HAP-1 (cell line): ENCODE results near the gene NACA.
A peak's percentile ranks its signal among the peaks of the same experiment; 100 is the strongest.
"Not testable (repeated sequence)": the region's sequence is repeated elsewhere in the genome, so short reads cannot be mapped to it uniquely, and the experiment has no call there.

Experiments
- DNase-seq, 2 experiments: peaks; one replicate each; pipeline ENCODE4 v3.0.0-alpha.2; 2016 to 2020; ENCODE audit warnings: low spot score in 2 of 2
- H3K27me3 ChIP-seq: fragments of 250-450 bp; sonication (Bioruptor Pico); 2 replicates; pipeline ENCODE4 v1.5.1; 2020; ENCODE audit warnings: low read depth, mild to moderate bottlenecking, moderate library complexity
- H3K36me3 ChIP-seq: fragments of 250-450 bp; sonication (Bioruptor Pico); replicated peaks from 2 replicates; pipeline ENCODE4 v1.5.1; 2020; ENCODE audit warnings: mild to moderate bottlenecking
- H3K4me1 ChIP-seq: fragments of 250-450 bp; sonication (Bioruptor Pico); 2 replicates; pipeline ENCODE4 v1.5.1; 2020; ENCODE audit warnings: mild to moderate bottlenecking
- H3K4me3 ChIP-seq: fragments of 250-450 bp; sonication (Bioruptor Pico); 2 replicates; pipeline ENCODE4 v1.5.1; 2020; ENCODE audit warnings: mild to moderate bottlenecking, moderate library complexity
- H3K9me3 ChIP-seq: fragments of 250-450 bp; sonication (Bioruptor Pico); 2 replicates; pipeline ENCODE4 v1.5.1; 2020; ENCODE audit warnings: mild to moderate bottlenecking, moderate library complexity
- in situ Hi-C: fragments of 300-500 bp; cut with MboI; formaldehyde crosslinking; loops from 3 replicates; pipeline ENCODE4 v1.14.3; 2020; ENCODE audit warnings: low sequenced_read_pairs, inconsistent platforms, mixed read lengths

The NACA gene

GRCh38 chr12:56724972-56725722 lies at the start of gene NACA:
TSS of gene NACA (minus strand) at chr12:56725299. CDS start at chr12:56724521, 778 bp downstream.
- H3K36me3 ChIP-seq, result peaks cover 55% of the 10 kb centered on the region
- no peaks in the 10 kb centered on the region for H3K9me3 ChIP-seq
- H3K27me3 ChIP-seq, result no peaks in the 10 kb centered on the region
- in situ Hi-C loops, result no loop called here
- peaks cover 21% of the 10 kb centered on the region for H3K4me1 ChIP-seq
- peak within 1 kb of the TSS; percentile 94 for H3K4me3 ChIP-seq
- peak; percentile 96 to 99 for DNase-seq

GRCh38 chr12:56773113-56773512 lies 48.0 kb upstream of the NACA start:
- DNase-seq, result no peak
- no peaks in the 10 kb centered on the region for H3K27me3 ChIP-seq
- H3K4me3 ChIP-seq, result no peak overlapping the region
- in situ Hi-C loops, result no loop called here
- H3K4me1 ChIP-seq, result no peaks in the 10 kb centered on the region
- no peaks in the 10 kb centered on the region for H3K36me3 ChIP-seq
- no peaks in the 10 kb centered on the region for H3K9me3 ChIP-seq

GRCh38 chr12:56772625-56773024 lies 47.5 kb upstream of the NACA start:
- no peak for DNase-seq
- Histone ChIP-seq H3K36me3 (no peaks in the 10 kb centered on the region), H3K4me3 (no peak overlapping the region), H3K4me1 (no peaks in the 10 kb centered on the region), H3K27me3 (no peaks in the 10 kb centered on the region), H3K9me3 (no peaks in the 10 kb centered on the region)
- in situ Hi-C loops, result no loop called here

GRCh38 chr12:56769868-56770267 lies 44.8 kb upstream of the NACA start:
- no peaks in the 10 kb centered on the region for H3K4me1 ChIP-seq
- H3K27me3 ChIP-seq, result no peaks in the 10 kb centered on the region
- no peak overlapping the region for H3K4me3 ChIP-seq
- DNase-seq, result no peak
- H3K9me3 ChIP-seq, result no peaks in the 10 kb centered on the region
- no peaks in the 10 kb centered on the region for H3K36me3 ChIP-seq
- in situ Hi-C loops, result loop anchor here (10.0 kb wide), 1 partner anchor 345 kb away; the partner anchor contains the start of gene STAT6

GRCh38 chr12:56768424-56768823 lies 43.3 kb upstream of the NACA start:
- H3K36me3 ChIP-seq, result no peaks in the 10 kb centered on the region
- no peaks in the 10 kb centered on the region for H3K27me3 ChIP-seq
- DNase-seq, result no peak
- no peak overlapping the region for H3K4me3 ChIP-seq
- in situ Hi-C loops, result loop anchor here (10.0 kb wide), 1 partner anchor 346 kb away; the partner anchor contains the start of gene STAT6
- no peaks in the 10 kb centered on the region for H3K4me1 ChIP-seq
- H3K9me3 ChIP-seq, result no peaks in the 10 kb centered on the region

GRCh38 chr12:56766535-56766934 lies 41.4 kb upstream of the NACA start:
- in situ Hi-C loops, result loop anchor here (10.0 kb wide), 1 partner anchor 348 kb away; the partner anchor contains the start of gene STAT6
- Histone ChIP-seq H3K36me3 (no peaks in the 10 kb centered on the region), H3K9me3 (no peaks in the 10 kb centered on the region), H3K4me3 (no peak overlapping the region), H3K4me1 (no peaks in the 10 kb centered on the region), H3K27me3 (no peaks in the 10 kb centered on the region)
- no peak for DNase-seq

- Histone ChIP-seq H3K4me3 (no peak overlapping the region), H3K36me3 (no peaks in the 10 kb centered on the region), H3K4me1 (no peaks in the 10 kb centered on the region), H3K9me3 (no peaks in the 10 kb centered on the region), H3K27me3 (no peaks in the 10 kb centered on the region)
- in situ Hi-C loops, result loop anchor here (10.0 kb wide), 1 partner anchor 351 kb away; the partner anchor contains the start of gene STAT6
- no peak for DNase-seq
Measured at GRCh38 chr12:56763753-56764657, 38.9 kb upstream of the NACA start.

GRCh38 chr12:56761812-56762211 lies 36.7 kb upstream of the NACA start:
- H3K4me1 ChIP-seq, result 0 out of 2 replicates have a peak, but pooled peaks cover 4% of the 10 kb centered on the region
- H3K4me3 ChIP-seq, result no peak overlapping the region
- peaks cover 4% of the 10 kb centered on the region; the same call in 1 of the 2 replicates for H3K9me3 ChIP-seq
- in situ Hi-C loops, result loop anchor here (10.0 kb wide), 1 partner anchor 353 kb away; the partner anchor contains the start of gene STAT6
- no peaks in the 10 kb centered on the region for H3K27me3 ChIP-seq
- no peak for DNase-seq
- H3K36me3 ChIP-seq, result no peaks in the 10 kb centered on the region

- Histone ChIP-seq H3K4me1 (0 out of 2 replicates have a peak, but pooled peaks cover 4% of the 10 kb centered on the region), H3K27me3 (no peaks in the 10 kb centered on the region), H3K36me3 (no peaks in the 10 kb centered on the region), H3K9me3 (peaks cover 4% of the 10 kb centered on the region; the same call in 1 of the 2 replicates), H3K4me3 (no peak overlapping the region)
- no peak for DNase-seq
- in situ Hi-C loops, result loop anchor here (10.0 kb wide), 1 partner anchor 354 kb away; the partner anchor contains the start of gene STAT6
Measured at GRCh38 chr12:56760460-56760859, 35.4 kb upstream of the NACA start.

GRCh38 chr12:56759263-56759908 lies 34.3 kb upstream of the NACA start:
- H3K4me1 ChIP-seq, result 0 out of 2 replicates have a peak, but pooled peaks cover 4% of the 10 kb centered on the region
- in situ Hi-C loops, result no loop called here
- H3K27me3 ChIP-seq, result no peaks in the 10 kb centered on the region
- no peak for DNase-seq
- H3K36me3 ChIP-seq, result no peaks in the 10 kb centered on the region
- peaks cover 4% of the 10 kb centered on the region; the same call in 1 of the 2 replicates for H3K9me3 ChIP-seq
- H3K4me3 ChIP-seq, result no peak overlapping the region

- Histone ChIP-seq H3K36me3 (no peaks in the 10 kb centered on the region), H3K4me3 (no peak overlapping the region), H3K9me3 (peaks cover 4% of the 10 kb centered on the region; the same call in 1 of the 2 replicates), H3K4me1 (0 out of 2 replicates have a peak, but pooled peaks cover 4% of the 10 kb centered on the region), H3K27me3 (no peaks in the 10 kb centered on the region)
- in situ Hi-C loops, result no loop called here
- DNase-seq, result no peak
Measured at GRCh38 chr12:56758728-56759262, 33.7 kb upstream of the NACA start.

- in situ Hi-C loops, H3K4me3 ChIP-seq, H3K36me3 ChIP-seq, DNase-seq, H3K9me3 ChIP-seq, H3K27me3 ChIP-seq, H3K4me1 ChIP-seq: not testable (repeated sequence)
Measured at GRCh38 chr12:56757971-56758370, 32.9 kb upstream of the NACA start.

GRCh38 chr12:56753566-56753965 lies 28.5 kb upstream of the NACA start:
- Histone ChIP-seq H3K36me3 (peaks cover 8% of the 10 kb centered on the region), H3K4me3 (no peak overlapping the region), H3K27me3 (no peaks in the 10 kb centered on the region), H3K4me1 (peaks cover 10% of the 10 kb centered on the region), H3K9me3 (peaks cover 2% of the 10 kb centered on the region; the same call in 1 of the 2 replicates)
- no peak for DNase-seq
- in situ Hi-C loops, result loop anchor here (5.0 kb wide), 1 partner anchor 234 kb away; no protein-coding TSS in a partner anchor
